GM12874 (cell line): Measurements from ENCODE around the gene PTH1R.

ENCODE experiments used
- CTCF ChIP-seq: IDR thresholded peaks from 2 replicates; pipeline ENCODE4 v1.5.1; 2011; ENCODE audit warnings: low read depth, mild to moderate bottlenecking, control low read depth, low read length, moderate library complexity; ENCODE audit not compliant: insufficient read depth

Gene PTH1R

GRCh38 chr3:46921041-46921440 lies 43.5 kb downstream of the PTH1R start:
- no peak for TF ChIP-seq CTCF

- no peak for TF ChIP-seq CTCF
Observed at GRCh38 chr3:46921871-46922271, 44.4 kb downstream of the PTH1R start.

GRCh38 chr3:46922426-46922825 lies 44.9 kb downstream of the PTH1R start:
- no peak for TF ChIP-seq CTCF

GRCh38 chr3:46922871-46923558 lies 45.5 kb downstream of the PTH1R start:
- no peak for TF ChIP-seq CTCF

- TF ChIP-seq CTCF, result peak; percentile 61
Observed at GRCh38 chr3:46923559-46924350, 46.2 kb downstream of the PTH1R start.

- no peak for TF ChIP-seq CTCF
Observed at GRCh38 chr3:46924921-46925584, 47.5 kb downstream of the PTH1R start.

GRCh38 chr3:46925585-46925934 lies 48.0 kb downstream of the PTH1R start:
- no peak for TF ChIP-seq CTCF
